Heart left ventricle (tissue), 16 donors: ENCODE results near the gene CD36. TPM values are rescaled to one million over a fixed set of nuclear protein-coding genes. Genes with fewer than 3 reads are reported as not detected.

Experiments used
- ATAC-seq, 4 donors: fragments of 200-7000 bp; cut with Tn5 transposase; one replicate each; pipeline ENCODE4 v1.9.1; 2020 to 2022; ENCODE audit warnings: moderate library complexity in 4 of 4, mild to moderate bottlenecking in 3 of 4, moderate number of reproducible peaks in 1 of 4
- DNase-seq, 5 donors: peaks; one replicate each; pipeline ENCODE4 v3.0.0-alpha.2; 2020
- H3K27ac ChIP-seq, 12 donors: fragments of 200-600 bp; sonication (generic) in 4 of 12; one replicate each; pipeline versions ENCODE4 v1.5.0 to v1.8.0; 2016 to 2022; ENCODE audit warnings: mild to moderate bottlenecking in 2 of 12
- H3K27me3 ChIP-seq, 9 donors: fragments of 200-600 bp; sonication (generic) in 2 of 9; one replicate each; pipeline versions ENCODE4 v1.5.1 to v1.8.0; 2016 to 2022; ENCODE audit warnings: mild to moderate bottlenecking in 3 of 9
- H3K36me3 ChIP-seq, 9 donors: fragments of 200-600 bp; sonication (generic) in 2 of 9; one replicate each; pipeline versions ENCODE4 v1.5.0 to v1.8.0; 2018 to 2022; ENCODE audit warnings: mild to moderate bottlenecking in 2 of 9
- H3K4me1 ChIP-seq, 12 donors: fragments of 200-600 bp; sonication (generic) in 4 of 12; one replicate each; pipeline versions ENCODE4 v1.5.0 to v1.8.0; 2016 to 2022; ENCODE audit warnings: mild to moderate bottlenecking in 3 of 12
- H3K4me3 ChIP-seq, 12 donors: fragments of 200-600 bp; sonication (generic) in 4 of 12; one replicate each; pipeline versions ENCODE4 v1.5.0 to v1.8.0; 2017 to 2022; ENCODE audit warnings: mild to moderate bottlenecking in 9 of 12, moderate library complexity in 4 of 12
- H3K9me3 ChIP-seq, 12 donors: fragments of 200-600 bp; sonication (generic) in 4 of 12; one replicate each; pipeline versions ENCODE4 v1.5.0 to v1.8.0; 2016 to 2022; ENCODE audit warnings: mild to moderate bottlenecking in 1 of 12
- CTCF ChIP-seq, 12 donors: fragments of 200-600 bp; sonication (generic) in 4 of 12; IDR thresholded peaks; one replicate each; pipeline versions ENCODE4 v1.5.0 to v1.8.0; 2018 to 2022; ENCODE audit warnings: antibody characterized with exemption in 12 of 12, mild to moderate bottlenecking in 5 of 12
- POLR2A ChIP-seq, 2 donors: fragments of 450-650 bp; IDR thresholded peaks; one replicate each; pipeline ENCODE4 v1.6.1; 2017; ENCODE audit warnings: antibody characterized with exemption in 2 of 2, mild to moderate bottlenecking in 2 of 2, moderate library complexity in 2 of 2
- WGBS, 4 donors: extraction: QIAGEN DNeasy Blood & Tissue Kit in 2 of 4; methylation state at CpG; one replicate each; pipeline versions ENCODE4 v1.1.5 to v1.1.7; 2013 to 2018; 5-methylcytosine and 5-hydroxymethylcytosine counted together
- intact Hi-C, 10 donors: fragments of 100-400 bp; cut with DNase I; formaldehyde crosslinking; loops; one replicate each; pipeline versions ENCODE4 v1.11.1 to v1.14.2; 2022
- polyA plus RNA-seq, 2 donors: library from polyadenylated mRNA; stranded (reverse); fragments of 200-250 nt; gene quantifications; one replicate each; pipeline ENCODE4 v1.2.3, GENCODE V29; 2013
- total RNA-seq, 9 donors: library from RNA; depleted of rRNA in 2 of 9; stranded (reverse); fragments of >200 nt in 2 of 9; fragmentation: NEBNext Ultra II Directional in 3 of 9; extraction: Animal tissue kit (Norgen Biotek cat#: 25700) in 3 of 9; gene quantifications; one replicate each; pipeline versions ENCODE4 v1.1.0 to v1.2.4, GENCODE V29; 2016 to 2023
- donor health status: ischemic (EF 13 %, LVEDD 7.1; RV severe dilation, severe dysfunction).
- donor health status: healthy with polysubstance abuse.
- donor health status: DM: no; HTN: yes; CAD: no.
- donor health status: DM: no; HTN: no; CAD: no.
- donor health status: ischemic (EF 25% LVEDD 6.9; RV normal size, moderate dysfunction).
- donor health status: ischemic (EF 25% LVEDD 5.7; RV mildly dilated, moderate dysfunction).
- donor health status: healthy.
- donor health status: DM: yes; HTN: yes; CAD: no.
- donor health status: ischemic (EF 35%, LVEDD 5.7; RV mildly dilated, moderate dysfunction).
- donor health status: nonischemic (EF 11% LVEDD 7.7; RV severe dilation, severe dysfunction).
- donor health status: DM: yes; HTN: yes; CAD: no.
- donor health status: PGD.
- donor health status: ischemic (EF 29% LVEDD 5.4; RV normal size, mild dysfunction).
- donor health status: nonischemic (EF 23%, LVEDD 6.1; RV moderate dilation, normal function).

CD36 gene
- total and polyA plus RNA-seq, 11 donors, result 289 to 1,960 (median 1,087) TPM

- ATAC-seq (no peak), DNase-seq (no peak)
- Histone ChIP-seq H3K4me1 (peaks cover 4 to 90% (median 48%) of the 10 kb centered on the region in 12 donors), H3K27me3 (no peaks in the 10 kb centered on the region), H3K27ac (peak overlapping the region in 1 of 12 donors; percentile 10), H3K36me3 (peaks cover 0 to 97% (median 55%) of the 10 kb centered on the region in 9 donors), H3K9me3 (no peaks in the 10 kb centered on the region), H3K4me3 (no peak overlapping the region)
- intact Hi-C loops, result loop anchor here in 3 of 10 donors (10.0 kb wide), 3 partner anchors 127 to 197 kb away; no protein-coding TSS in a partner anchor
- 72 to 91% (median 86%) methylated on average over 5 of the region's 5 CpGs for WGBS, 4 donors
- TF ChIP-seq POLR2A (IDR thresholded peaks at IDR 0.05), result no peak
- TF ChIP-seq CTCF (IDR thresholded peaks at IDR 0.05), result no peak
Observed at GRCh38 chr7:80651471-80651870, 13.0 kb downstream of the CD36 start.

- H3K27me3 ChIP-seq, result no peaks in the 10 kb centered on the region
- TF ChIP-seq POLR2A (IDR thresholded peaks at IDR 0.05) (no peak), CTCF (IDR thresholded peaks at IDR 0.05) (no peak)
- WGBS, 4 donors, result 58 to 82% (median 75%) methylated on average over 1 of the region's 1 CpG
- H3K4me1 ChIP-seq, result peaks cover 4 to 85% (median 44%) of the 10 kb centered on the region in 12 donors
- H3K4me3 ChIP-seq, result no peak overlapping the region
- no peaks in the 10 kb centered on the region for H3K9me3 ChIP-seq
- ATAC-seq, result peak in 1 of 4 donors; percentile 9
- intact Hi-C loops, result loop anchor here in 3 of 10 donors (10.0 kb wide), 3 partner anchors 128 to 198 kb away; no protein-coding TSS in a partner anchor
- no peak for DNase-seq
- H3K36me3 ChIP-seq, result peaks cover 0 to 96% (median 61%) of the 10 kb centered on the region in 9 donors
- peak overlapping the region in 9 of 12 donors; percentile 2 to 70 (median 26) for H3K27ac ChIP-seq
Observed at GRCh38 chr7:80653244-80653643, 14.8 kb downstream of the CD36 start.

GRCh38 chr7:80654887-80655340, 16.5 kb downstream of the CD36 start:
- Histone ChIP-seq H3K27ac (peak overlapping the region; percentile 39 to 70 (median 50)), H3K36me3 (peaks cover 0 to 88% (median 58%) of the 10 kb centered on the region in 9 donors), H3K4me3 (no peak overlapping the region), H3K4me1 (peaks cover 4 to 89% (median 50%) of the 10 kb centered on the region in 12 donors), H3K9me3 (no peaks in the 10 kb centered on the region), H3K27me3 (no peaks in the 10 kb centered on the region)
- 26 to 38% (median 36%) methylated on average over 2 of the region's 2 CpGs for WGBS, 4 donors
- intact Hi-C loops, result loop anchor here in 9 of 10 donors (5.0 to 10.0 kb wide), 6 partner anchors 58 to 228 kb away; no protein-coding TSS in a partner anchor
- peak in 2 of 5 donors; percentile 25 to 29 for DNase-seq
- no peak for TF ChIP-seq POLR2A (IDR thresholded peaks at IDR 0.05)
- TF ChIP-seq CTCF (IDR thresholded peaks at IDR 0.05), result no peak
- ATAC-seq, result peak; percentile 28 to 78 (median 72)

GRCh38 chr7:80656029-80656428, 17.6 kb downstream of the CD36 start:
- Histone ChIP-seq H3K27ac (peak overlapping the region in 10 of 12 donors; percentile 39 to 70 (median 50)), H3K4me1 (peaks cover 4 to 90% (median 59%) of the 10 kb centered on the region in 12 donors)

More at GRCh38 chr7:80656029-80656428, 17.6 kb downstream of the CD36 start:
- TF ChIP-seq CTCF (IDR thresholded peaks at IDR 0.05) (no peak), POLR2A (IDR thresholded peaks at IDR 0.05) (no peak)
- Histone ChIP-seq H3K36me3 (peaks cover 0 to 87% (median 66%) of the 10 kb centered on the region in 9 donors), H3K4me3 (no peak overlapping the region), H3K27me3 (no peaks in the 10 kb centered on the region), H3K9me3 (no peaks in the 10 kb centered on the region)
- ATAC-seq (no peak), DNase-seq (no peak)
- intact Hi-C loops, result loop anchor here in 9 of 10 donors (5.0 to 10.0 kb wide), 6 partner anchors 59 to 229 kb away; no protein-coding TSS in a partner anchor
- WGBS, 4 donors, result 77 to 86% (median 82%) methylated on average over 4 of the region's 4 CpGs
